ENCODE results near the gene XPO6.

DNA sequence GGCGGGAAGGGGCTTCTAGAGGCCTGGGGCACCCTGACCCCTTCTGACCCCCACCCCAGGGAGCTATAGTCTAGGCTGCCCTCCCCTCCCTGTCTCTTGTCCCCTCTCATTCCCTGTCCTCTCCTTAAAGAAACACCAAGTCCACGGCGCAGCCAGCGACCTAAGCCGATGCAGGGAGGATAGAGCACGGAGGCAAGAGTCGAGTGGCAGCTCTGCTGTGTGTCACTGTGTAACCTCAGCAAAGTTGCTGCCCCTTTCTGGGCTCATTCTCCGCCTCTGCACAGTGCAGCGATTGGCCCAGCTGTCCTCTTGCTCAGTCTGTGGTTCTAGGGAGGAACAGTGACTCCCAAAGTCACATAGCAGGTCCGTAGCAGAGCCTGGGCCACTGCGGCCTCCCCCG, 44.1 kb upstream of the XPO6 start:
- TF ChIP-seq POLR2A (IDR thresholded peaks at IDR 0.05) (no peak), CTCF (IDR thresholded peaks at IDR 0.05) (no peak), POLR2AphosphoS5 (IDR thresholded peaks at IDR 0.05; ENCODE audit: insufficient read depth in 1 of 2, low read depth in 1 of 2) (no peak)
